Measurements from ENCODE around the gene BAG1. TPM values are rescaled to one million over a fixed set of nuclear protein-coding genes. Genes with fewer than 3 reads are reported as not detected.

Gene BAG1
- total and polyA plus RNA-seq, 2 donors (not counting 1 experiment from before 2014, with no cell fraction given) = 19.7 to 60.2 TPM

- ChIA-PET POLR2A (no interaction called here), CTCF (interaction anchor here (0.6 to 1.3 kb wide), 2 partner anchors 19 to 35 kb away, joined by 3 to 4 read pairs; no protein-coding TSS in a partner anchor)
- H3K4me3 Mint-ChIP-seq = no peak overlapping the region
- H3K9ac ChIP-seq (ENCODE audit: low read length) = no peak overlapping the region
- WGBS (ENCODE audit: insufficient coverage) = 100% methylated on average over 1 of the region's 2 CpGs
- ATAC-seq (ENCODE audit: low read depth) = no peak
- H3K27me3 Mint-ChIP-seq = no peaks in the 10 kb centered on the region
- peaks cover 15% of the 10 kb centered on the region for H3K4me1 Mint-ChIP-seq
- DNase-seq = no peak
- H3K9me3 ChIP-seq (ENCODE audit: control extremely low read depth in 1 of 3, control insufficient read depth in 2 of 3, insufficient read depth in 1 of 3, low read length in 2 of 3) = no peaks in the 10 kb centered on the region
- no peaks in the 10 kb centered on the region for H4K20me1 ChIP-seq (ENCODE audit: control insufficient read depth, insufficient read depth, low read length, poor library complexity, severe bottlenecking)
- H3K4me1 ChIP-seq (ENCODE audit: control insufficient read depth in 2 of 2, insufficient read depth in 2 of 2, low read length in 2 of 2) = peaks cover 8 to 15% of the 10 kb centered on the region in 2 donors
- no peak overlapping the region for H3K27ac ChIP-seq (ENCODE audit: low read length in 2 of 2)
- intact Hi-C loops (cut with micrococcal nuclease) = no loop called here
- TF ChIP-seq EZH2 (IDR thresholded peaks at IDR 0.05; ENCODE audit: borderline replicate concordance, insufficient read depth, low read depth, low read length, poor library complexity, severe bottlenecking) = no peak
- TF ChIP-seq CTCF (IDR thresholded peaks at IDR 0.05) = no peak
- no peaks in the 10 kb centered on the region for H3K79me2 ChIP-seq (ENCODE audit: control insufficient read depth, insufficient read depth, low read length)
- no peak overlapping the region for H2AFZ ChIP-seq (ENCODE audit: insufficient read depth, low read depth, low read length, poor library complexity, severe bottlenecking)
- H3K4me2 ChIP-seq (replicated peaks; ENCODE audit: low read depth, low read length, poor library complexity, severe bottlenecking) = no peak overlapping the region
- no peaks in the 10 kb centered on the region for H3K27me3 ChIP-seq (replicated peaks in 1 of 4; ENCODE audit: control extremely low read depth in 1 of 4, control insufficient read depth in 3 of 4, insufficient read depth in 4 of 4, low read length in 3 of 4)
- no peak overlapping the region for H3K4me3 ChIP-seq (ENCODE audit: control extremely low read depth in 1 of 5, extremely low read depth in 1 of 5, insufficient read depth in 1 of 5, low read depth in 2 of 5, low read length in 4 of 5)
- no peak overlapping the region for H3K27ac Mint-ChIP-seq
- peaks cover 0 to 3% of the 10 kb centered on the region in 2 experiments for H3K36me3 ChIP-seq (replicated peaks in 1 of 2; ENCODE audit: control extremely low read depth in 1 of 2, control insufficient read depth in 1 of 2, extremely low read depth in 1 of 2, insufficient read depth in 2 of 2, low read length in 1 of 2)
- H3K9me3 Mint-ChIP-seq (ENCODE audit: insufficient read depth) = no peaks in the 10 kb centered on the region
These were observed 19.2 kb downstream of the BAG1 start for GRCh38 chr9:33245341-33245740.

- Histone ChIP-seq H3K4me2 (replicated peaks; ENCODE audit: low read depth, low read length, poor library complexity, severe bottlenecking) (no peak overlapping the region), H4K20me1 (ENCODE audit: control insufficient read depth, insufficient read depth, low read length, poor library complexity, severe bottlenecking) (no peaks in the 10 kb centered on the region), H2AFZ (ENCODE audit: insufficient read depth, low read depth, low read length, poor library complexity, severe bottlenecking) (no peak overlapping the region), H3K9me3 (ENCODE audit: control extremely low read depth in 1 of 3, control insufficient read depth in 2 of 3, insufficient read depth in 1 of 3, low read length in 2 of 3) (no peaks in the 10 kb centered on the region), H3K27ac (ENCODE audit: low read length in 2 of 2) (no peak overlapping the region), H3K9ac (ENCODE audit: low read length) (no peak overlapping the region), H3K4me3 (ENCODE audit: control extremely low read depth in 1 of 5, extremely low read depth in 1 of 5, insufficient read depth in 1 of 5, low read depth in 2 of 5, low read length in 4 of 5) (no peak overlapping the region), H3K4me1 (ENCODE audit: control insufficient read depth in 2 of 2, insufficient read depth in 2 of 2, low read length in 2 of 2) (peaks cover 4 to 7% of the 10 kb centered on the region in 2 donors), H3K36me3 (replicated peaks in 1 of 2; ENCODE audit: control extremely low read depth in 1 of 2, control insufficient read depth in 1 of 2, extremely low read depth in 1 of 2, insufficient read depth in 2 of 2, low read length in 1 of 2) (peaks cover 0 to 3% of the 10 kb centered on the region in 2 experiments), H3K79me2 (ENCODE audit: control insufficient read depth, insufficient read depth, low read length) (no peaks in the 10 kb centered on the region), H3K27me3 (replicated peaks in 1 of 4; ENCODE audit: control extremely low read depth in 1 of 4, control insufficient read depth in 3 of 4, insufficient read depth in 4 of 4, low read length in 3 of 4) (no peaks in the 10 kb centered on the region)
- Mint-ChIP-seq H3K9me3 (ENCODE audit: insufficient read depth) (no peaks in the 10 kb centered on the region), H3K27me3 (no peaks in the 10 kb centered on the region), H3K4me1 (peaks cover 7% of the 10 kb centered on the region), H3K27ac (no peak overlapping the region), H3K4me3 (no peak overlapping the region)
- 97% methylated on average over 3 of the region's 9 CpGs for WGBS (ENCODE audit: insufficient coverage)
- no peak for DNase-seq
- ChIA-PET CTCF (interaction anchor here (1.3 to 2.1 kb wide), 2 partner anchors 13 to 18 kb away, joined by 3 to 5 read pairs; no protein-coding TSS in a partner anchor), POLR2A (interaction anchor here (0.6 kb wide), 1 partner anchor 149 kb away, joined by 3 read pairs; no protein-coding TSS in a partner anchor)
- intact Hi-C loops (cut with micrococcal nuclease) = no loop called here
- no peak for ATAC-seq (ENCODE audit: low read depth)
- TF ChIP-seq EZH2 (IDR thresholded peaks at IDR 0.05; ENCODE audit: borderline replicate concordance, insufficient read depth, low read depth, low read length, poor library complexity, severe bottlenecking) = no peak
- TF ChIP-seq CTCF (IDR thresholded peaks at IDR 0.05) = no peak
These were observed 20.2 kb downstream of the BAG1 start for GRCh38 chr9:33244137-33244784.

All from B cell (primary cell).